Daoy (cell line): ENCODE data around the gene LMX1A. TPM values are rescaled to one million over a fixed set of nuclear protein-coding genes. Genes with fewer than 3 reads are reported as not detected.
A peak's percentile ranks its signal among the peaks of the same experiment; 100 is the strongest.

Source experiments
- DNase-seq: peaks from one replicate; pipeline ENCODE4 v3.0.0-alpha.2; 2015; ENCODE audit warnings: low read depth
- total RNA-seq: library from RNA; depleted of rRNA; stranded (reverse); fragments of >200 nt; shearing (Covaris generic); gene quantifications from 2 replicates; pipeline ENCODE4 v1.2.3, GENCODE V29; 2014; rRNA removed

The LMX1A gene
- total RNA-seq, 1 experiment from 2014 or later: not detected

- no peak for DNase-seq
Measured at GRCh38 chr1:165169028-165169427, 187.5 kb downstream of the LMX1A start.

- no peak for DNase-seq
Measured at GRCh38 chr1:165168467-165168866, 188.0 kb downstream of the LMX1A start.

- DNase-seq: peak; percentile 88
Measured at GRCh38 chr1:165162671-165163241, 193.8 kb downstream of the LMX1A start.

- peak; percentile 90 for DNase-seq
Measured at GRCh38 chr1:165161130-165161529, 195.4 kb downstream of the LMX1A start.

GRCh38 chr1:165153182-165153581 lies 203.3 kb downstream of the LMX1A start:
- no peak for DNase-seq

- peak; percentile 35 for DNase-seq
Measured at GRCh38 chr1:165152727-165153126, 203.8 kb downstream of the LMX1A start.

GRCh38 chr1:165152109-165152508 lies 204.4 kb downstream of the LMX1A start:
- DNase-seq: no peak

Other genes starting within 250 kb of the LMX1A start
- gene RXRG, start 88.4 kb upstream of the LMX1A start, total RNA-seq: 0.17 and 1.7 TPM in 2 replicates
- not detected in 2 replicates for gene LRRC52, start 187.3 kb upstream of the LMX1A start, total RNA-seq